ENCODE data around the gene SUSD4. TPM values are rescaled to one million over a fixed set of nuclear protein-coding genes. Genes with fewer than 3 reads are reported as not detected.
A peak's percentile ranks its signal among the peaks of the same experiment; 100 is the strongest.

Gene SUSD4
- total and polyA plus RNA-seq, 3 donors from 2014 or later, result 13.9 to 17.7 (median 13.9) TPM

DNA sequence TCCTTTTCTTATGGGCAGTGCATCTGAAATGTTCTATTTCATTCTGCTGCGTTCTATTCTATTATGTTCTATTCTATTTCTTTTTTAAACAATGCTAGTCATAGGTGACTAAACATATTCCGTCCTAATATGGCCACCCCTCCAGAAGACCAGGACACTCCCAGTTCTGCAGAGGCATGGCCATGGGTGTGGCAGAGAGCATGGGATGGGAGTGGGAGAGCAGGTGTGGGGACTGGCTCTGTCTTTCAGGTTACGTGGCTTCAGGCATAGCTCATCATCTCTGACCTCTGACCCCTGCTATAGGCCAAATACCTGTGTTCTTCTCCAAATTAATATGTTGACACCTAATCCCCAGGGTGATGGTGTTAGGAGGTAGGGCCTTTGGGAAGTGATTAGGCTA, 187.5 kb downstream of the SUSD4 start:
- DNase-seq, result no peak
- no peak overlapping the region for H3K27ac ChIP-seq
- intact Hi-C loops (cut with DNase I; ENCODE audit: low total_unique reads), result no loop called here
- TF ChIP-seq, protein P1, sequence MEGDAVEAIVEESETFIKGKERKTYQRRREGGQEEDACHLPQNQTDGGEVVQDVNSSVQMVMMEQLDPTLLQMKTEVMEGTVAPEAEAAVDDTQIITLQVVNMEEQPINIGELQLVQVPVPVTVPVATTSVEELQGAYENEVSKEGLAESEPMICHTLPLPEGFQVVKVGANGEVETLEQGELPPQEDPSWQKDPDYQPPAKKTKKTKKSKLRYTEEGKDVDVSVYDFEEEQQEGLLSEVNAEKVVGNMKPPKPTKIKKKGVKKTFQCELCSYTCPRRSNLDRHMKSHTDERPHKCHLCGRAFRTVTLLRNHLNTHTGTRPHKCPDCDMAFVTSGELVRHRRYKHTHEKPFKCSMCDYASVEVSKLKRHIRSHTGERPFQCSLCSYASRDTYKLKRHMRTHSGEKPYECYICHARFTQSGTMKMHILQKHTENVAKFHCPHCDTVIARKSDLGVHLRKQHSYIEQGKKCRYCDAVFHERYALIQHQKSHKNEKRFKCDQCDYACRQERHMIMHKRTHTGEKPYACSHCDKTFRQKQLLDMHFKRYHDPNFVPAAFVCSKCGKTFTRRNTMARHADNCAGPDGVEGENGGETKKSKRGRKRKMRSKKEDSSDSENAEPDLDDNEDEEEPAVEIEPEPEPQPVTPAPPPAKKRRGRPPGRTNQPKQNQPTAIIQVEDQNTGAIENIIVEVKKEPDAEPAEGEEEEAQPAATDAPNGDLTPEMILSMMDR (IDR thresholded peaks at IDR 0.05), result no peak
- no peak for TF ChIP-seq POLR2A (IDR thresholded peaks at IDR 0.05)
- peaks cover 7% of the 10 kb centered on the region for H3K4me1 ChIP-seq
- H3K27me3 ChIP-seq, result no peaks in the 10 kb centered on the region
- no peak overlapping the region for H3K4me3 ChIP-seq
- H3K9me3 ChIP-seq, result no peaks in the 10 kb centered on the region
- 90 to 98% methylated on average over 3 of the region's 3 CpGs for WGBS, 2 donors
- H3K36me3 ChIP-seq (ENCODE audit: low read depth, missing control alignments), result no peaks in the 10 kb centered on the region

- H3K36me3 ChIP-seq (ENCODE audit: low read depth, missing control alignments), result no peaks in the 10 kb centered on the region
- H3K9me3 ChIP-seq, result no peaks in the 10 kb centered on the region
- no peak overlapping the region for H3K4me3 ChIP-seq
- peak; percentile 38 for DNase-seq
- 78% methylated on average over 3 of the region's 3 CpGs for WGBS, 2 donors
- intact Hi-C loops (cut with DNase I; ENCODE audit: low total_unique reads), result no loop called here
- H3K27me3 ChIP-seq, result no peaks in the 10 kb centered on the region
- no peaks in the 10 kb centered on the region for H3K4me1 ChIP-seq
- H3K27ac ChIP-seq, result no peak overlapping the region
- TF ChIP-seq, protein P1 (IDR thresholded peaks at IDR 0.05), result no peak
- no peak for TF ChIP-seq POLR2A (IDR thresholded peaks at IDR 0.05)
Measured at GRCh38 chr1:223175633-223176032, 188.3 kb downstream of the SUSD4 start.

DNA sequence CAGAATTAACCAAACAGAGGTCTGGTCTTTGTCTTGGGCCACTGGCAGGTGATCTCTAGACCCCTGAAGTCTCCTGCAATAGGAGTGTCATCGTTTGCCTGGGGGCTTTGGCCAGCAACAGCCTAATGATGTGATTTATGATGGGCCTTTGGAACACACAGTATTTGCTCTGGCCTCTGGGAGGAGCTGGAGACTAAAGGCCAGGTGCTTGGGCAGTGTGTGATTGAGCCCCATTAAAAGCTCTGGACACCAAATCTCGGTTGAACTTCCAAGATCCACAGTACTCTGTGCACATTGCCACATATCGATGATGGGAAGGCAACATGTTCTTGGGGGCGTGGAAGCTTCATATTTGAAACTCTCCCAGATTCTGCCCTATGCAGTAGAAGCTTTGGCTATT, 188.9 kb downstream of the SUSD4 start:
- WGBS, 2 donors, result 50 to 62% methylated on average over 4 of the region's 4 CpGs
- Histone ChIP-seq H3K9me3 (no peaks in the 10 kb centered on the region), H3K27me3 (no peaks in the 10 kb centered on the region), H3K27ac (no peak overlapping the region), H3K4me1 (no peaks in the 10 kb centered on the region), H3K4me3 (no peak overlapping the region), H3K36me3 (ENCODE audit: low read depth, missing control alignments) (no peaks in the 10 kb centered on the region)
- TF ChIP-seq, protein P1 (IDR thresholded peaks at IDR 0.05), result peak in 1 of 3 experiments; percentile 11
- no peak for TF ChIP-seq POLR2A (IDR thresholded peaks at IDR 0.05)
- intact Hi-C loops (cut with DNase I; ENCODE audit: low total_unique reads), result no loop called here
- peak; percentile 35 for DNase-seq

Small RNA genes lying within 50 kb of the gene (small RNA-seq; reads per million reads assigned to genes)
- 0 reads per million in 2 donors for gene RNU4-57P

Other genes starting within 250 kb of the SUSD4 start
- gene TLR5, start 220.9 kb downstream of the SUSD4 start, total RNA-seq, result 10 to 100 TPM in 1 of 2 donors, 1 to 10 TPM in 1; 4.2 to 13.8 TPM
- gene TLR5, start 220.9 kb downstream of the SUSD4 start, polyA plus RNA-seq (ENCODE audit: insufficient read depth, low read depth, low replicate concordance), result 5.4 TPM
- 10 to 100 TPM; 17.2 to 29.8 TPM for gene CCDC185, start 29.2 kb upstream of the SUSD4 start, total RNA-seq
- 64.8 TPM for gene CCDC185, start 29.2 kb upstream of the SUSD4 start, polyA plus RNA-seq (ENCODE audit: insufficient read depth, low read depth, low replicate concordance)